ENCODE data around the gene GLO1. TPM values are rescaled to one million over a fixed set of nuclear protein-coding genes. Genes with fewer than 3 reads are reported as not detected.

Gene GLO1
- total and polyA plus RNA-seq, 9 of the 15 experiments (the other 6 are each of a cell fraction or from before 2014, with no cell fraction given), result 155 to 331 (median 203) TPM

GRCh38 chr6:38702558-38703397 lies at the start of gene GLO1 (continued):
- TF ChIP-seq SREBF1 (IDR thresholded peaks at IDR 0.05; ENCODE audit: borderline replicate concordance, low read depth, low read length) (no peak), FOXP4 (CRISPR knock-in tag; IDR thresholded peaks at IDR 0.05; ENCODE audit: borderline replicate concordance) (no peak), KLF13 (tag; IDR thresholded peaks at IDR 0.05; ENCODE audit: borderline replicate concordance, low read depth) (peak; percentile 59; the same call in 1 of the 2 replicates), MLX (CRISPR knock-in tag; conservative IDR thresholded peaks at IDR 0.05) (0 out of 4 replicates have a peak, but pooled peaks of 1 of the 2 experiments have one; percentile 50), ZNF668 (CRISPR knock-in tag; IDR thresholded peaks at IDR 0.05) (no peak), TFAP4 (CRISPR knock-in tag; IDR thresholded peaks at IDR 0.05; ENCODE audit: borderline replicate concordance) (peak; percentile 81), MITF (IDR thresholded peaks at IDR 0.05) (no peak), HDAC8 (tag; IDR thresholded peaks at IDR 0.05) (no peak), CREB3L1 (IDR thresholded peaks at IDR 0.05; ENCODE audit: borderline replicate concordance, low read depth) (peak; percentile 87), ZNF586 (CRISPR knock-in tag; conservative IDR thresholded peaks at IDR 0.05) (no peak), SRSF7 (optimal IDR thresholded peaks at IDR 0.05; ENCODE audit: low read depth, low read length) (no peak), FOXA1 (IDR thresholded peaks at IDR 0.05; ENCODE audit: borderline replicate concordance) (no peak), CEBPB (tag; IDR thresholded peaks at IDR 0.05) (no peak), ZNF707 (CRISPR knock-in tag; conservative IDR thresholded peaks at IDR 0.05) (no peak), RBM39 (optimal IDR thresholded peaks at IDR 0.05; ENCODE audit: low read depth, low read length) (peak; percentile 78), HDAC3 (IDR thresholded peaks at IDR 0.05; ENCODE audit: borderline replicate concordance, partially characterized antibody) (no peak), PATZ1 (CRISPR knock-in tag; IDR thresholded peaks at IDR 0.05; ENCODE audit: borderline replicate concordance) (no peak)
